H1 (cell line): ENCODE measurements around the gene KANSL1. TPM values are rescaled to one million over a fixed set of nuclear protein-coding genes. Genes with fewer than 3 reads are reported as not detected.

Experiments used
- CTCF ChIA-PET: fragments of 300-600 bp; sonication (Branson Sonifier 250); formaldehyde crosslinking; loops from one replicate; lab custom pipeline; 2021; ENCODE audit not compliant: partially characterized antibody; lab: Charles Lee
- POLR2A ChIA-PET: fragments of 300-600 bp; sonication (Branson Sonifier 250); formaldehyde crosslinking; loops from one replicate; lab custom pipeline; 2021; ENCODE audit warnings: inconsistent platforms; ENCODE audit not compliant: partially characterized antibody; lab: Charles Lee
- DNase-seq, 2 experiments: peaks; one replicate each; pipeline versions ENCODE4 v3.0.0 to v3.0.0-alpha.2; 2010 to 2022; ENCODE audit warnings: low spot score in 2 of 2, low read depth in 1 of 2, mixed read lengths in 1 of 2
- FAIRE-seq: peaks from 2 replicates; lab custom pipeline; 2011; peaks lifted over from hg19 to GRCh38; lab: Jason Lieb, UNC
- H2AFZ ChIP-seq: 2 replicates; pipeline ENCODE4 v1.8.1; 2012; ENCODE audit warnings: low read length, inconsistent platforms
- H2AK5ac ChIP-seq: 2 replicates; pipeline ENCODE4 v1.6.1; 2013; ENCODE audit warnings: low read depth, low read length
- H2BK120ac ChIP-seq: replicated peaks from 2 replicates; pipeline ENCODE3; 2013; ENCODE audit warnings: low read depth, low read length, inconsistent platforms
- H2BK12ac ChIP-seq: 2 replicates; pipeline ENCODE4 v1.6.1; 2013; ENCODE audit warnings: low read depth, low read length
- H2BK15ac ChIP-seq: 2 replicates; pipeline ENCODE4 v1.6.1; 2013; ENCODE audit warnings: low read length
- H2BK20ac ChIP-seq: 2 replicates; pipeline ENCODE4 v1.6.1; 2013; ENCODE audit warnings: low read length
- H2BK5ac ChIP-seq: 2 replicates; pipeline ENCODE4 v1.6.1; 2013; ENCODE audit warnings: low read depth, low read length
- H3K14ac ChIP-seq: 2 replicates; pipeline ENCODE4 v1.6.1; 2013; ENCODE audit warnings: inconsistent platforms; ENCODE audit not compliant: insufficient read length
- H3K18ac ChIP-seq: 2 replicates; pipeline ENCODE4 v1.6.1; 2013; ENCODE audit warnings: low read length; ENCODE audit errors: extremely low read depth
- H3K23ac ChIP-seq: 2 replicates; pipeline ENCODE4 v1.6.1; 2013; ENCODE audit warnings: inconsistent platforms; ENCODE audit not compliant: insufficient read length
- H3K23me2 ChIP-seq: 2 replicates; pipeline ENCODE4 v1.6.1; 2013; ENCODE audit warnings: low read depth, low read length
- H3K27ac ChIP-seq: 2 replicates; pipeline ENCODE4 v1.6.1; 2011; ENCODE audit warnings: low read depth, low read length, inconsistent platforms
- H3K27me3 ChIP-seq, 4 experiments: replicated peaks in 1 of 4; 1 replicate in 1 of 4; 2 replicates in 3 of 4; pipeline versions ENCODE4 v1.6.1 to v1.8.1; 2011 to 2013; ENCODE audit warnings: low read length in 3 of 4, mild to moderate bottlenecking in 3 of 4, inconsistent platforms in 2 of 4, mixed read lengths in 2 of 4, moderate library complexity in 1 of 4; ENCODE audit not compliant: control insufficient read depth in 3 of 4, insufficient read depth in 3 of 4; ENCODE audit errors: extremely low read depth in 1 of 4
- H3K36me3 ChIP-seq, 4 experiments: 2 replicates each; pipeline versions ENCODE4 v1.6.1 to v1.8.1; 2011 to 2013; ENCODE audit warnings: mild to moderate bottlenecking in 4 of 4, low read length in 3 of 4, moderate library complexity in 2 of 4, control low read depth in 1 of 4, inconsistent platforms in 1 of 4; ENCODE audit not compliant: insufficient read depth in 4 of 4, control insufficient read depth in 2 of 4
- H3K4ac ChIP-seq: replicated peaks from 2 replicates; pipeline ENCODE3; 2013; ENCODE audit warnings: low read length, low read depth, mixed read lengths, inconsistent platforms; ENCODE audit not compliant: insufficient read length
- H3K4me1 ChIP-seq, 4 experiments: replicated peaks in 1 of 4; 1 replicate in 1 of 4; 2 replicates in 3 of 4; pipeline versions ENCODE4 v1.6.1 to v1.8.1; 2011 to 2013; ENCODE audit warnings: low read length in 3 of 4, inconsistent platforms in 2 of 4, mixed read lengths in 1 of 4; ENCODE audit not compliant: insufficient read depth in 4 of 4, control insufficient read depth in 3 of 4
- H3K4me2 ChIP-seq, 2 experiments: 2 replicates each; pipeline versions ENCODE4 v1.6.1 to v1.8.1; 2011 to 2013; ENCODE audit warnings: low read depth in 2 of 2, low read length in 2 of 2, control low read depth in 1 of 2, inconsistent platforms in 1 of 2, mild to moderate bottlenecking in 1 of 2; ENCODE audit not compliant: insufficient read depth in 1 of 2
- H3K4me3 ChIP-seq, 4 experiments: fragments of 200-600, 300-600 bp in 1 of 4; sonication (generic), shearing (Covaris generic), sonication (Bioruptor Twin) in 1 of 4; 2 replicates each; pipeline versions ENCODE4 v1.5.1 to v1.8.1; 2011 to 2016; ENCODE audit warnings: low read length in 4 of 4, low read depth in 3 of 4, control low read depth in 2 of 4, inconsistent platforms in 2 of 4, mild to moderate bottlenecking in 2 of 4, mixed read lengths in 1 of 4, moderate library complexity in 1 of 4; ENCODE audit not compliant: insufficient read depth in 2 of 4; ENCODE audit errors: extremely low read depth in 1 of 4
- H3K56ac ChIP-seq: replicated peaks from 2 replicates; pipeline ENCODE3; 2013; ENCODE audit warnings: low read depth, mild to moderate bottlenecking, mixed read lengths, low read length, inconsistent platforms; ENCODE audit not compliant: insufficient read length
- H3K79me1 ChIP-seq: 2 replicates; pipeline ENCODE4 v1.6.1; 2013; ENCODE audit warnings: low read depth, low read length, control low read depth
- H3K79me2 ChIP-seq, 2 experiments: 2 replicates each; pipeline versions ENCODE4 v1.6.1 to v1.8.1; 2012 to 2013; ENCODE audit warnings: low read length in 2 of 2, mild to moderate bottlenecking in 2 of 2, inconsistent platforms in 1 of 2; ENCODE audit not compliant: insufficient read depth in 2 of 2, control insufficient read depth in 1 of 2
- H3K9ac ChIP-seq, 4 experiments: replicated peaks in 1 of 4; 1 replicate in 1 of 4; 2 replicates in 3 of 4; pipeline versions ENCODE4 v1.6.1 to v1.8.1; 2011 to 2013; ENCODE audit warnings: low read depth in 3 of 4, low read length in 3 of 4, control low read depth in 2 of 4, mild to moderate bottlenecking in 2 of 4, moderate library complexity in 2 of 4, inconsistent platforms in 1 of 4; ENCODE audit errors: extremely low read depth in 1 of 4
- H3K9me3 ChIP-seq, 2 experiments: 2 replicates each; pipeline versions ENCODE4 v1.6.1 to v1.8.1; 2012 to 2013; ENCODE audit warnings: mild to moderate bottlenecking in 2 of 2, moderate library complexity in 2 of 2, control low read depth in 1 of 2, inconsistent platforms in 1 of 2, low read depth in 1 of 2, low read length in 1 of 2, mixed read lengths in 1 of 2; ENCODE audit not compliant: insufficient read depth in 2 of 2
- H4K20me1 ChIP-seq, 2 experiments: replicated peaks in 1 of 2; 2 replicates each; pipeline versions ENCODE3 to v1.8.1; 2011 to 2013; ENCODE audit warnings: inconsistent platforms in 2 of 2, low read length in 2 of 2, mild to moderate bottlenecking in 1 of 2; ENCODE audit not compliant: insufficient read depth in 2 of 2, control insufficient read depth in 1 of 2
- H4K5ac ChIP-seq: 2 replicates; pipeline ENCODE4 v1.6.1; 2013; ENCODE audit warnings: low read length, low read depth, mixed read lengths, inconsistent platforms; ENCODE audit not compliant: insufficient read length
- H4K8ac ChIP-seq: 2 replicates; pipeline ENCODE4 v1.8.0; 2013; ENCODE audit warnings: mild to moderate bottlenecking, moderate library complexity, low read length, inconsistent platforms; ENCODE audit not compliant: insufficient read depth; ENCODE audit errors: extremely low read depth
- H4K91ac ChIP-seq: replicated peaks from 2 replicates; pipeline ENCODE3; 2013; ENCODE audit warnings: low read length, mixed read lengths, inconsistent platforms; ENCODE audit not compliant: insufficient read length
- ATF2 ChIP-seq: IDR thresholded peaks from 2 replicates; pipeline ENCODE4 v1.6.1; 2012; ENCODE audit warnings: low read length, inconsistent platforms
- WGBS, 2 experiments: shearing (Covaris generic) in 1 of 2; methylation state at CpG; one replicate each; pipeline versions ENCODE4 v1.1.6 to v1.1.7; 2013 to 2015; ENCODE audit warnings: low lambda C conversion rate in 2 of 2, mixed read lengths in 2 of 2, inconsistent platforms in 1 of 2, low coverage in 1 of 2, missing lambda C conversion rate in 1 of 2; ENCODE audit not compliant: insufficient replicate concordance in 2 of 2, insufficient coverage in 1 of 2, insufficient read length in 1 of 2; ENCODE audit errors: extremely low coverage in 1 of 2, missing lambda C conversion rate in 1 of 2; 5-methylcytosine and 5-hydroxymethylcytosine counted together
- polyA plus RNA-seq, 7 experiments: library from polyadenylated mRNA; depleted of rRNA in 3 of 7; stranded (reverse) in 5 of 7; unstranded in 2 of 7; fragments of >200 nt in 5 of 7; fragments of 200-250 nt in 2 of 7; gene quantifications; 1 replicate in 5 of 7; 2 replicates in 1 of 7; 4 replicates in 1 of 7; pipeline versions ENCODE4 v1.2.1 to v1.2.3, GENCODE V29; 2011 to 2013; ENCODE audit warnings: missing spikeins in 2 of 7, mixed read lengths in 2 of 7
- total RNA-seq: library from RNA; stranded (reverse); fragmentation: NEBNext Ultra II Directional; extraction: Animal tissue kit (Norgen Biotek cat#: 25700); gene quantifications from 2 replicates; pipeline ENCODE4 v1.2.1, GENCODE V29; 2021

The KANSL1 gene
- total and polyA plus RNA-seq, 2 of the 8 experiments (the other 6 are each of a cell fraction or from before 2014, with no cell fraction given) = 34.0 to 128 TPM

- H3K23me2 ChIP-seq = no peaks in the 10 kb centered on the region
- H3K27me3 ChIP-seq = no peaks in the 10 kb centered on the region
- no peak for DNase-seq
- no peak overlapping the region for H3K18ac ChIP-seq
- H2AK5ac ChIP-seq = no peak overlapping the region
- H3K36me3 ChIP-seq = no peaks in the 10 kb centered on the region
- H4K8ac ChIP-seq = no peak overlapping the region
- H3K79me1 ChIP-seq = peaks cover 4% of the 10 kb centered on the region
- H2BK20ac ChIP-seq = no peak overlapping the region
- no peaks in the 10 kb centered on the region for H3K9me3 ChIP-seq
- H4K20me1 ChIP-seq = peaks cover 43 to 67% of the 10 kb centered on the region in 2 experiments
- no peak overlapping the region for H3K27ac ChIP-seq
- H2BK12ac ChIP-seq = no peak overlapping the region
- CTCF ChIA-PET = interaction anchor here (0.6 to 1.5 kb wide), 7 partner anchors 9 to 1835 kb away, joined by 3 to 5 read pairs (median 3); no protein-coding TSS in a partner anchor
- no peak overlapping the region for H4K5ac ChIP-seq
- no peak for FAIRE-seq
- no peak overlapping the region for H2BK15ac ChIP-seq
- POLR2A ChIA-PET = interaction anchor here (0.6 to 2.5 kb wide), 3 partner anchors 19 to 44 kb away, joined by 3 to 8 read pairs (median 3); no protein-coding TSS in a partner anchor
- no peak overlapping the region for H2BK5ac ChIP-seq
- H2BK120ac ChIP-seq = no peak overlapping the region
- H3K14ac ChIP-seq = no peak overlapping the region
- TF ChIP-seq ATF2 = no peak
- TF ChIP-seq, all 59 proteins: peak for 0
- Histone ChIP-seq H3K4me1 (peaks cover 0 to 14% (median 6%) of the 10 kb centered on the region in 4 experiments; a peak in 5 of 7 replicates), H3K23ac (no peak overlapping the region), H3K4ac (no peak overlapping the region), H3K56ac (no peak overlapping the region), H3K9ac (no peak overlapping the region), H3K4me2 (no peak overlapping the region), H2AFZ (no peak overlapping the region), H3K4me3 (no peak overlapping the region), H4K91ac (no peak overlapping the region), H3K79me2 (peaks cover 81 to 100% of the 10 kb centered on the region in 2 experiments)
- 93% methylated on average over 4 of the region's 4 CpGs; no CpG with 5 or more reads in 1 of the 2 experiments for WGBS, 2 experiments
Measured at GRCh38 chr17:46135126-46135812, 58.0 kb downstream of the KANSL1 start.
